Suprapubic skin (tissue), 4 donors: Measurements from ENCODE around the gene GRIK4. TPM values are rescaled to one million over a fixed set of nuclear protein-coding genes. Genes with fewer than 3 reads are reported as not detected.

ENCODE experiments used
- DNase-seq, 2 donors: peaks; one replicate each; pipeline ENCODE4 v3.0.0-alpha.2; 2019; ENCODE audit warnings: low spot score in 2 of 2
- H3K27ac ChIP-seq: fragments of 200-600 bp; sonication (generic); one replicate; pipeline ENCODE4 v1.5.1; 2019
- H3K27me3 ChIP-seq: fragments of 200-600 bp; sonication (generic); one replicate; pipeline ENCODE4 v1.5.1; 2019
- H3K36me3 ChIP-seq: fragments of 200-600 bp; sonication (generic); one replicate; pipeline ENCODE4 v1.5.1; 2019
- H3K4me1 ChIP-seq: fragments of 200-600 bp; sonication (generic); one replicate; pipeline ENCODE4 v1.5.1; 2019
- H3K4me3 ChIP-seq: fragments of 200-600 bp; sonication (generic); one replicate; pipeline ENCODE4 v1.5.1; 2019; ENCODE audit warnings: mild to moderate bottlenecking
- H3K9me3 ChIP-seq: fragments of 200-600 bp; sonication (generic); one replicate; pipeline ENCODE4 v1.5.1; 2019
- CTCF ChIP-seq, 2 donors: fragments of 200-600 bp in 1 of 2; fragments of 450-650 bp in 1 of 2; sonication (generic) in 1 of 2; IDR thresholded peaks; one replicate each; pipeline ENCODE4 v1.5.1; 2016 to 2019; ENCODE audit warnings: antibody characterized with exemption in 2 of 2, mild to moderate bottlenecking in 1 of 2, moderate library complexity in 1 of 2
- EP300 ChIP-seq: sonication (generic); formaldehyde crosslinking; IDR thresholded peaks from one replicate; pipeline ENCODE4 v1.6.1; 2017; ENCODE audit warnings: antibody characterized with exemption
- POLR2A ChIP-seq, 2 donors: fragments of 450-650 bp; IDR thresholded peaks; one replicate each; pipeline ENCODE4 v1.6.1; 2017; ENCODE audit warnings: antibody characterized with exemption in 2 of 2, mild to moderate bottlenecking in 2 of 2, moderate library complexity in 2 of 2
- POLR2AphosphoS5 ChIP-seq, 3 donors: sonication (generic); formaldehyde crosslinking; IDR thresholded peaks; one replicate each; pipeline ENCODE4 v1.6.1; 2017; ENCODE audit warnings: antibody characterized with exemption in 3 of 3
- WGBS: methylation state at CpG from one replicate; pipeline ENCODE4 v1.1.5; 2018; 5-methylcytosine and 5-hydroxymethylcytosine counted together
- total RNA-seq, 4 donors: library from RNA; depleted of rRNA; stranded (reverse); fragments of >200 nt; gene quantifications; one replicate each; pipeline ENCODE4 v1.1.0, GENCODE V29; 2016

GRIK4 gene
- total RNA-seq, 4 donors from 2014 or later = 0.24 TPM; not detected in 3

GRCh38 chr11:120524536-120525085 lies 13.1 kb downstream of the GRIK4 start:
- no peak overlapping the region for H3K4me3 ChIP-seq
- no peak overlapping the region for H3K27ac ChIP-seq
- no peaks in the 10 kb centered on the region for H3K36me3 ChIP-seq
- TF ChIP-seq CTCF (IDR thresholded peaks at IDR 0.05) (no peak), POLR2A (IDR thresholded peaks at IDR 0.05) (no peak), EP300 (no peak), POLR2AphosphoS5 (IDR thresholded peaks at IDR 0.05) (no peak)
- no peaks in the 10 kb centered on the region for H3K9me3 ChIP-seq
- peaks cover 7% of the 10 kb centered on the region for H3K4me1 ChIP-seq
- H3K27me3 ChIP-seq = peaks cover 5% of the 10 kb centered on the region
- DNase-seq = peak in 1 of 2 donors; percentile 36
- 94% methylated on average over 9 of the region's 9 CpGs for WGBS

- peaks cover 5% of the 10 kb centered on the region for H3K27me3 ChIP-seq
- peak in 1 of 2 donors; percentile 28 for DNase-seq
- peaks cover 7% of the 10 kb centered on the region for H3K4me1 ChIP-seq
- H3K4me3 ChIP-seq = no peak overlapping the region
- H3K27ac ChIP-seq = no peak overlapping the region
- H3K9me3 ChIP-seq = no peaks in the 10 kb centered on the region
- 87% methylated on average over 15 of the region's 16 CpGs for WGBS
- no peaks in the 10 kb centered on the region for H3K36me3 ChIP-seq
- TF ChIP-seq POLR2A (IDR thresholded peaks at IDR 0.05) (no peak), CTCF (IDR thresholded peaks at IDR 0.05) (no peak), POLR2AphosphoS5 (IDR thresholded peaks at IDR 0.05) (no peak), EP300 (no peak)
Measured at GRCh38 chr11:120525261-120526171, 14.0 kb downstream of the GRIK4 start.

- no peak for TF ChIP-seq EP300
- TF ChIP-seq CTCF (IDR thresholded peaks at IDR 0.05) = no peak
- no peak for TF ChIP-seq POLR2A (IDR thresholded peaks at IDR 0.05)
- TF ChIP-seq POLR2AphosphoS5 (IDR thresholded peaks at IDR 0.05) = no peak
- DNase-seq = no peak
- H3K27me3 ChIP-seq = peaks cover 5% of the 10 kb centered on the region
- 94% methylated on average over 10 of the region's 10 CpGs for WGBS
- H3K27ac ChIP-seq = no peak overlapping the region
- no peaks in the 10 kb centered on the region for H3K36me3 ChIP-seq
- H3K4me3 ChIP-seq = no peak overlapping the region
- H3K9me3 ChIP-seq = no peaks in the 10 kb centered on the region
- H3K4me1 ChIP-seq = peaks cover 7% of the 10 kb centered on the region
Measured at GRCh38 chr11:120526241-120526640, 14.7 kb downstream of the GRIK4 start.

GRCh38 chr11:120527111-120527761 lies 15.7 kb downstream of the GRIK4 start:
- H3K27me3 ChIP-seq = peaks cover 5% of the 10 kb centered on the region
- TF ChIP-seq CTCF (IDR thresholded peaks at IDR 0.05) (no peak), EP300 (no peak), POLR2AphosphoS5 (IDR thresholded peaks at IDR 0.05) (no peak), POLR2A (IDR thresholded peaks at IDR 0.05) (no peak)
- 23% methylated on average over 13 of the region's 16 CpGs for WGBS
- peaks cover 7% of the 10 kb centered on the region for H3K4me1 ChIP-seq
- no peaks in the 10 kb centered on the region for H3K36me3 ChIP-seq
- no peak overlapping the region for H3K4me3 ChIP-seq
- no peak overlapping the region for H3K27ac ChIP-seq
- no peaks in the 10 kb centered on the region for H3K9me3 ChIP-seq
- no peak for DNase-seq

- peaks cover 5% of the 10 kb centered on the region for H3K27me3 ChIP-seq
- no peak overlapping the region for H3K4me3 ChIP-seq
- TF ChIP-seq EP300 = no peak
- TF ChIP-seq POLR2AphosphoS5 (IDR thresholded peaks at IDR 0.05) = no peak
- no peak overlapping the region for H3K27ac ChIP-seq
- WGBS = 85% methylated on average over 4 of the region's 4 CpGs
- H3K36me3 ChIP-seq = no peaks in the 10 kb centered on the region
- no peak for DNase-seq
- H3K4me1 ChIP-seq = peaks cover 7% of the 10 kb centered on the region
- H3K9me3 ChIP-seq = no peaks in the 10 kb centered on the region
Measured at GRCh38 chr11:120528749-120529148, 17.2 kb downstream of the GRIK4 start.
